Panc1 (cell line): Measurements from ENCODE around the gene NPAS3. TPM values are rescaled to one million over a fixed set of nuclear protein-coding genes. Genes with fewer than 3 reads are reported as not detected.

Experiments used
- ATAC-seq: fragments of 200-7000 bp; cut with Tn5 transposase; 2 replicates; pipeline ENCODE4 v1.9.1; 2020; ENCODE audit warnings: mild to moderate bottlenecking, moderate library complexity
- BruUV-seq: library from RNA; stranded (reverse); fragments of 400-500 nt; replicated peaks from 2 replicates; lab custom pipeline; 2021; lab: Mats Ljungman, UMichigan
- CTCF ChIA-PET: fragments of 300-600 bp; sonication (Branson Sonifier 250); formaldehyde crosslinking; loops from one replicate; lab custom pipeline; 2022; ENCODE audit warnings: antibody characterized with exemption; lab: Charles Lee
- POLR2A ChIA-PET: fragments of 300-600 bp; sonication (Branson Sonifier 250); formaldehyde crosslinking; loops from one replicate; lab custom pipeline; 2022; ENCODE audit warnings: antibody characterized with exemption; lab: Charles Lee
- DNase-seq: peaks from one replicate; pipeline ENCODE4 v3.0.0-alpha.2; 2010; ENCODE audit warnings: low read depth, low spot score
- H3K27ac ChIP-seq: 2 replicates; pipeline ENCODE4 v1.5.1; 2011; ENCODE audit warnings: mild to moderate bottlenecking, low read length, inconsistent platforms
- H3K27me3 ChIP-seq: fragments of 200-500 bp; sonication (Bioruptor generic); 2 replicates; pipeline ENCODE4 v1.6.0; 2014; ENCODE audit warnings: low read length, inconsistent platforms; ENCODE audit not compliant: control insufficient read depth, insufficient read depth
- H3K36me3 ChIP-seq: fragments of 200-500 bp; sonication (Bioruptor generic); 2 replicates; pipeline ENCODE4 v1.5.1; 2014; ENCODE audit warnings: inconsistent platforms, mild to moderate bottlenecking, low read length, moderate library complexity; ENCODE audit not compliant: control insufficient read depth, insufficient read depth
- H3K4me1 ChIP-seq: 2 replicates; pipeline ENCODE4 v1.5.1; 2011; ENCODE audit warnings: inconsistent platforms, mild to moderate bottlenecking, low read length, moderate library complexity; ENCODE audit not compliant: control insufficient read depth, insufficient read depth
- H3K4me3 ChIP-seq, 2 experiments: 2 replicates each; pipeline ENCODE4 v1.5.1; 2011 to 2012; ENCODE audit warnings: low read depth in 2 of 2, low read length in 2 of 2, mild to moderate bottlenecking in 2 of 2, inconsistent platforms in 1 of 2, moderate library complexity in 1 of 2
- H3K9me3 ChIP-seq: fragments of 200-500 bp; sonication (Bioruptor generic); 2 replicates; pipeline ENCODE4 v1.5.1; 2014; ENCODE audit warnings: low read depth, mild to moderate bottlenecking, inconsistent platforms, low read length, moderate library complexity; ENCODE audit not compliant: control insufficient read depth, insufficient read depth
- CTCF ChIP-seq: fragments of 450-650 bp; IDR thresholded peaks from 2 replicates; pipeline ENCODE4 v1.5.1; 2017; ENCODE audit warnings: mild to moderate bottlenecking
- POLR2AphosphoS5 ChIP-seq: IDR thresholded peaks from 2 replicates; pipeline ENCODE4 v1.6.1; 2012; ENCODE audit warnings: mild to moderate bottlenecking, low read depth, low read length, moderate library complexity
- SIN3A ChIP-seq: IDR thresholded peaks from 2 replicates; pipeline ENCODE4 v1.6.1; 2012; ENCODE audit warnings: low read depth, mild to moderate bottlenecking, low read length, moderate library complexity, borderline replicate concordance; ENCODE audit not compliant: insufficient read depth
- TCF7L2 ChIP-seq: IDR thresholded peaks from 2 replicates; pipeline ENCODE4 v1.6.1; 2011; ENCODE audit warnings: mild to moderate bottlenecking, low read depth, low read length, inconsistent platforms
- in situ Hi-C: cut with HindIII; loops from 2 replicates; pipeline ENCODE4 v1.10.0; 2016; ENCODE audit warnings: low sequenced_read_pairs, low pct_unique_long_range_greater_than_20kb
- intact Hi-C: fragments of 100-400 bp; cut with micrococcal nuclease; formaldehyde crosslinking; loops from one replicate; pipeline ENCODE4 v1.10.0; 2022; ENCODE audit not compliant: unreplicated experiment
- total RNA-seq: library from RNA; stranded (reverse); gene quantifications from one replicate; pipeline ENCODE4 v1.2.1, GENCODE V29; 2021; ENCODE audit not compliant: unreplicated experiment
- TF ChIP-seq, protein P1 (sequence below), 2 experiments: IDR thresholded peaks; 2 replicates each; pipeline ENCODE4 v1.6.1; 2011 to 2012; ENCODE audit warnings: low read depth in 2 of 2, control low read depth in 1 of 2, low read length in 1 of 2, mild to moderate bottlenecking in 1 of 2, moderate library complexity in 1 of 2; ENCODE audit not compliant: insufficient read depth in 1 of 2

The NPAS3 gene
- total RNA-seq, 1 experiment from 2014 or later = 0.23 TPM

DNA sequence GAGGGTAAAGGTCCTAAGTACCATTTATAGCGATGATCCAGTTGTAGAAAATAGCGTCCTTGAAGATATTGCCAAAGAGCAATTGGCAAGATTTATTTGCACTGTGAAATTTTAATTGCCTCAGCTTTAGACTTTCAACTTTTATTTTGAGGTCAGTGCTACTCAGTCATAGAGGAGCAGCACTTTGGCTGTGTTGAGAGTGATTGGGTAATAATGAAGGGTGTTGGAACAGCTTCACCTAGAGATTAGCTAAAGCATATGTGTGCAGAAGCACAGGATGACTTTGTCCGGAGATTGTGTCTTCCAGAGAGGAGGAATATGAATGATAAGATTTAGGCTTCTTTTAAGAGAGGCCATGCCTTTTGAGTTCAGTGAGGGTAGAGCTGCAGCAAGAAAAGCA is 164.8 kb downstream of the NPAS3 start:
- Histone ChIP-seq H3K4me1 (no peaks in the 10 kb centered on the region), H3K27me3 (no peaks in the 10 kb centered on the region), H3K27ac (no peak overlapping the region), H3K36me3 (no peaks in the 10 kb centered on the region), H3K9me3 (no peaks in the 10 kb centered on the region), H3K4me3 (no peak overlapping the region)
- TF ChIP-seq CTCF = no peak
- ChIA-PET CTCF (no interaction called here), POLR2A (no interaction called here)
- intact Hi-C loops (no loop called here), in situ Hi-C loops (no loop called here)
- no TSS peak for BruUV-seq
- ATAC-seq = no peak
- DNase-seq = no peak

DNA sequence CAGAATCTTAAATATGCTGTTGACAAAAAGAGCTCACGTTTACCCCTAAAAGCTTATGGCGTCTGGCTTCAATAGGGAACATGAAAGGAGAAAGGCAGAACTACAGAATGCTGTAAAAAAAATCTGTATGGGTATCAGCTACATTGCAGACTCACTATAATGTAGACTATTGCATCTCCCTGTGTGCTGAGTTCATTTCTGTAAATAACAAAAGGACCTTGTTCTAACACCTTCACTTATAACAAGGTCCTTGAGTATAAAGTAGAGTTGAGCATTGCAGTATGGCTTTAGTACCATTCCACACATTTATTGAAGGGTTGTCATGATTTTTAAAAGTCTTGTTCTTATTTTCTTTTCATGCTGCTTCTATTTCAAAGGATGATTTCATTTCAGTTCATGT is 165.3 kb downstream of the NPAS3 start:
- POLR2A ChIA-PET = no interaction called here
- no peak for DNase-seq
- Histone ChIP-seq H3K27me3 (no peaks in the 10 kb centered on the region), H3K9me3 (no peaks in the 10 kb centered on the region), H3K27ac (no peak overlapping the region), H3K36me3 (no peaks in the 10 kb centered on the region), H3K4me3 (no peak overlapping the region), H3K4me1 (no peaks in the 10 kb centered on the region)
- in situ Hi-C loops (no loop called here), intact Hi-C loops (no loop called here)
- no TSS peak for BruUV-seq
- TF ChIP-seq CTCF (no peak), TCF7L2 (no peak), POLR2AphosphoS5 (no peak), SIN3A (no peak)
- TF ChIP-seq, protein P1, sequence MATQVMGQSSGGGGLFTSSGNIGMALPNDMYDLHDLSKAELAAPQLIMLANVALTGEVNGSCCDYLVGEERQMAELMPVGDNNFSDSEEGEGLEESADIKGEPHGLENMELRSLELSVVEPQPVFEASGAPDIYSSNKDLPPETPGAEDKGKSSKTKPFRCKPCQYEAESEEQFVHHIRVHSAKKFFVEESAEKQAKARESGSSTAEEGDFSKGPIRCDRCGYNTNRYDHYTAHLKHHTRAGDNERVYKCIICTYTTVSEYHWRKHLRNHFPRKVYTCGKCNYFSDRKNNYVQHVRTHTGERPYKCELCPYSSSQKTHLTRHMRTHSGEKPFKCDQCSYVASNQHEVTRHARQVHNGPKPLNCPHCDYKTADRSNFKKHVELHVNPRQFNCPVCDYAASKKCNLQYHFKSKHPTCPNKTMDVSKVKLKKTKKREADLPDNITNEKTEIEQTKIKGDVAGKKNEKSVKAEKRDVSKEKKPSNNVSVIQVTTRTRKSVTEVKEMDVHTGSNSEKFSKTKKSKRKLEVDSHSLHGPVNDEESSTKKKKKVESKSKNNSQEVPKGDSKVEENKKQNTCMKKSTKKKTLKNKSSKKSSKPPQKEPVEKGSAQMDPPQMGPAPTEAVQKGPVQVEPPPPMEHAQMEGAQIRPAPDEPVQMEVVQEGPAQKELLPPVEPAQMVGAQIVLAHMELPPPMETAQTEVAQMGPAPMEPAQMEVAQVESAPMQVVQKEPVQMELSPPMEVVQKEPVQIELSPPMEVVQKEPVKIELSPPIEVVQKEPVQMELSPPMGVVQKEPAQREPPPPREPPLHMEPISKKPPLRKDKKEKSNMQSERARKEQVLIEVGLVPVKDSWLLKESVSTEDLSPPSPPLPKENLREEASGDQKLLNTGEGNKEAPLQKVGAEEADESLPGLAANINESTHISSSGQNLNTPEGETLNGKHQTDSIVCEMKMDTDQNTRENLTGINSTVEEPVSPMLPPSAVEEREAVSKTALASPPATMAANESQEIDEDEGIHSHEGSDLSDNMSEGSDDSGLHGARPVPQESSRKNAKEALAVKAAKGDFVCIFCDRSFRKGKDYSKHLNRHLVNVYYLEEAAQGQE (IDR thresholded peaks at IDR 0.05; ENCODE audit: insufficient read depth in 1 of 2, low read depth in 2 of 2, low read length in 1 of 2) = no peak
- no peak for ATAC-seq
- CTCF ChIA-PET = no interaction called here
